GM12878 (cell line): ENCODE results near the gene KIFAP3. TPM values are rescaled to one million over a fixed set of nuclear protein-coding genes. Genes with fewer than 3 reads are reported as not detected.
A peak's percentile ranks its signal among the peaks of the same experiment; 100 is the strongest.

Experiments
- ATAC-seq: fragments of 200-7000 bp; cut with Tn5 transposase; 3 replicates; pipeline ENCODE4 v1.9.1; 2020; ENCODE audit warnings: mild to moderate bottlenecking, moderate library complexity
- BruUV-seq: library from RNA; stranded (reverse); fragments of 400-500 nt; replicated peaks from 2 replicates; lab custom pipeline; 2021; lab: Mats Ljungman, UMichigan
- CTCF ChIA-PET: fragments of 300-600 bp; sonication (Branson Sonifier 250); formaldehyde crosslinking; extraction: SDS; loops from one replicate; lab custom pipeline; 2021; ENCODE audit warnings: inconsistent platforms; lab: Yijun Ruan, JAX
- POLR2A ChIA-PET: fragments of 350-600 bp; formaldehyde crosslinking; extraction: SDS; loops from one replicate; lab custom pipeline; 2021; ENCODE audit warnings: inconsistent platforms; lab: Charles Lee
- RAD21 ChIA-PET: fragments of 300-600 bp; sonication (Branson Sonifier 250); formaldehyde crosslinking; loops from one replicate; lab custom pipeline; 2023; ENCODE audit warnings: antibody characterized with exemption; ENCODE audit not compliant: unreplicated experiment; lab: Charles Lee
- SMC1A ChIA-PET: fragments of 300-600 bp; sonication (Branson Sonifier 250); formaldehyde crosslinking; loops from one replicate; lab custom pipeline; 2023; ENCODE audit not compliant: unreplicated experiment, uncharacterized antibody; lab: Charles Lee
- DNase-seq: peaks from one replicate; pipeline ENCODE4 v3.0.0-alpha.2; 2011; ENCODE audit warnings: low read depth, low spot score
- FAIRE-seq: peaks from 3 replicates; lab custom pipeline; 2011; peaks lifted over from hg19 to GRCh38; lab: Jason Lieb, UNC
- H2AFZ ChIP-seq: 2 replicates; pipeline ENCODE4 v1.6.0; 2011; ENCODE audit warnings: low read depth, low read length, control low read depth; ENCODE audit not compliant: control insufficient read depth
- H3K27ac ChIP-seq: 2 replicates; pipeline ENCODE4 v1.5.1; 2011; ENCODE audit warnings: control low read depth; ENCODE audit not compliant: control insufficient read depth, insufficient read depth
- H3K27me3 ChIP-seq, 2 experiments: replicated peaks in 1 of 2; 2 replicates each; pipeline versions ENCODE4 v1.6.0 to v1.6.1; 2011; ENCODE audit warnings: low read length in 1 of 2; ENCODE audit not compliant: control insufficient read depth in 2 of 2, insufficient read depth in 2 of 2
- H3K36me3 ChIP-seq, 2 experiments: 2 replicates each; pipeline ENCODE4 v1.5.1; 2011; ENCODE audit warnings: low read length in 1 of 2; ENCODE audit not compliant: control insufficient read depth in 2 of 2, insufficient read depth in 2 of 2
- H3K4me1 ChIP-seq: 2 replicates; pipeline ENCODE4 v1.6.1; 2011; ENCODE audit warnings: mild to moderate bottlenecking, low read length, moderate library complexity, mixed read lengths; ENCODE audit not compliant: control insufficient read depth, insufficient read depth
- H3K4me2 ChIP-seq: 2 replicates; pipeline ENCODE4 v1.6.0; 2011; ENCODE audit warnings: control low read depth; ENCODE audit not compliant: control insufficient read depth, insufficient read depth
- H3K4me3 ChIP-seq: fragments of 200-600 bp; sonication (generic); 2 replicates; pipeline ENCODE4 v1.5.1; 2016
- H3K79me2 ChIP-seq: 2 replicates; pipeline ENCODE4 v1.6.0; 2011; ENCODE audit warnings: low read length; ENCODE audit not compliant: control insufficient read depth, insufficient read depth
- H3K9ac ChIP-seq: 2 replicates; pipeline ENCODE4 v1.8.0; 2011; ENCODE audit warnings: low read length, control low read depth, mixed read lengths; ENCODE audit not compliant: control insufficient read depth, insufficient read depth
- H3K9me3 ChIP-seq: replicated peaks from 3 replicates; pipeline ENCODE4 v1.5.1; 2011; ENCODE audit warnings: mild to moderate bottlenecking, low read length; ENCODE audit not compliant: control insufficient read depth, insufficient read depth
- H4K20me1 ChIP-seq: 2 replicates; pipeline ENCODE4 v1.6.0; 2011; ENCODE audit not compliant: control insufficient read depth, insufficient read depth
- CHD2 ChIP-seq: IDR thresholded peaks from 2 replicates; pipeline ENCODE4 v1.6.1; 2011; ENCODE audit warnings: low read depth, low read length, improper control_type of control experiment, borderline replicate concordance
- EZH2 ChIP-seq: IDR thresholded peaks from 2 replicates; pipeline ENCODE4 v1.6.1; 2012; ENCODE audit warnings: low read depth, mild to moderate bottlenecking, control low read depth, inconsistent platforms, low read length, borderline replicate concordance; ENCODE audit not compliant: control insufficient read depth
- FOS ChIP-seq: IDR thresholded peaks from 3 replicates; pipeline ENCODE4 v1.6.1; 2011; ENCODE audit warnings: borderline replicate concordance; ENCODE audit not compliant: insufficient read length; ENCODE audit errors: extremely low read depth
- IRF4 ChIP-seq: IDR thresholded peaks from 2 replicates; pipeline ENCODE4 v1.6.1; 2011; ENCODE audit warnings: low read depth, low read length
- JUNB ChIP-seq: IDR thresholded peaks from 2 replicates; pipeline ENCODE4 v1.6.1; 2016; ENCODE audit warnings: antibody characterized with exemption, mild to moderate bottlenecking
- PAX8 ChIP-seq: fragments of 450-650 bp; IDR thresholded peaks from 2 replicates; pipeline ENCODE4 v1.6.1; 2017; ENCODE audit warnings: mild to moderate bottlenecking, moderate library complexity
- POLR2A ChIP-seq: IDR thresholded peaks from 2 replicates; pipeline ENCODE4 v1.6.1; 2011; ENCODE audit warnings: low read depth, mild to moderate bottlenecking, low read length
- POLR2AphosphoS2 ChIP-seq: IDR thresholded peaks from 2 replicates; pipeline ENCODE4 v1.6.1; 2011; ENCODE audit warnings: low read depth, mild to moderate bottlenecking, low read length, improper control_type of control experiment, moderate library complexity
- RB1 ChIP-seq: fragments of 450-650 bp; formaldehyde crosslinking; IDR thresholded peaks from 2 replicates; pipeline ENCODE4 v1.6.1; 2017; ENCODE audit warnings: mild to moderate bottlenecking, borderline replicate concordance
- RBBP5 ChIP-seq: fragments of 200-600 bp; sonication (generic); conservative IDR thresholded peaks from 2 replicates; pipeline ENCODE4 v1.6.1; 2016
- TBL1XR1 ChIP-seq: IDR thresholded peaks from 2 replicates; pipeline ENCODE4 v1.6.1; 2012; ENCODE audit warnings: low read depth, low read length, improper control_type of control experiment
- YBX1 ChIP-seq: fragments of 450-650 bp; IDR thresholded peaks from 2 replicates; pipeline ENCODE4 v1.6.1; 2016; ENCODE audit warnings: antibody characterized with exemption
- WGBS: methylation state at CpG from one replicate; pipeline ENCODE4 v1.1.6; 2016; ENCODE audit warnings: low lambda C conversion rate; ENCODE audit not compliant: insufficient replicate concordance, insufficient coverage; ENCODE audit errors: missing lambda C conversion rate; 5-methylcytosine and 5-hydroxymethylcytosine counted together
- in situ Hi-C: fragments of 300-500 bp; cut with MboI; formaldehyde crosslinking; loops from 9 replicates; pipeline ENCODE4 v1.14.3; 2018; ENCODE audit warnings: mixed read lengths
- intact Hi-C: fragments of 100-400 bp; cut with micrococcal nuclease; formaldehyde crosslinking; loops from one replicate; pipeline ENCODE4 v1.14.2; 2022; ENCODE audit not compliant: unreplicated experiment
- polyA plus RNA-seq, 11 experiments: library from polyadenylated mRNA; depleted of rRNA in 4 of 11; unstranded in 6 of 11; stranded (reverse) in 5 of 11; fragments of >200 nt; fragmentation: Nextera tagmentation in 4 of 11; fragmentation: Illumina TruSeq in 1 of 11; extraction: Ambion mirVana in 4 of 11; extraction: Trizol in 1 of 11; gene quantifications; 1 replicate in 1 of 11; 2 replicates in 10 of 11; pipeline versions ENCODE4 v1.2.1 to v1.2.3, GENCODE V29; 2011 to 2016; ENCODE audit warnings: inconsistent platforms in 2 of 11, missing spikeins in 2 of 11, low read depth in 1 of 11
- total RNA-seq, 4 experiments: library from RNA; depleted of rRNA in 3 of 4; stranded (reverse); fragments of >200 nt in 3 of 4; fragmentation: Illumina TruSeq in 1 of 4; extraction: Trizol in 1 of 4; gene quantifications; 2 replicates each; pipeline versions ENCODE4 v1.2.1 to v1.2.3, GENCODE V29; 2013 to 2021
- TF ChIP-seq, protein P1 (sequence below): fragments of 450-650 bp; IDR thresholded peaks from 2 replicates; pipeline ENCODE4 v1.6.1; 2018; ENCODE audit warnings: mild to moderate bottlenecking, low read depth, moderate library complexity; ENCODE audit not compliant: partially characterized antibody
- TF ChIP-seq, protein P2 (sequence below): fragments of 450-650 bp; conservative IDR thresholded peaks from 2 replicates; pipeline ENCODE4 v1.6.1; 2017; ENCODE audit warnings: mild to moderate bottlenecking, moderate library complexity
- TF ChIP-seq, protein P3 (sequence below): fragments of 150-350 bp; IDR thresholded peaks from 2 replicates; pipeline ENCODE4 v1.6.1; 2016; ENCODE audit warnings: low read depth, low read length

KIFAP3 gene
- total and polyA plus RNA-seq, 10 of the 15 experiments (the other 5 are each of a cell fraction or from before 2014, with no cell fraction given), result 13.7 to 100 (median 18.9) TPM

DNA sequence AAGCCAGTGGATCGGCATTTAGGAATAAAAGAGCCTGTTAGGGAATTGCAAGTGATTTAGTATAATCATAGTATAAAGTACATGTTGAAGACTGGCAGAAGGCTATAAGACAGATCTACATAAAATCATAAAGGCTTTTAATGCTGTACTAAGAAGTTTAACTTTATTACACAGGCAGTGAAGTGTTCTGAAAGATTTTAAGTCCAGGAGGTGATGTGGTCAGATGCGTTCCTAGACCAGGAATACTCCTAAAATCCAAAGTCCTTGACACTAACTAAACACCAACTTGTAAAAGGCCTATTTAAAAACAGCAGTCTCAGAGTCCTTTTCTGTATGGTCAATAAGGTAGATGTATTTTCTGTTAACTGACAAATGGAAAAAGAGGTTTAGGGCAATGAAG lies 57.0 kb downstream of the KIFAP3 start:
- ChIA-PET POLR2A (no interaction called here), CTCF (no interaction called here), SMC1A (interaction anchor here (0.9 to 2.0 kb wide), 3 partner anchors 15 to 49 kb away, joined by 3 to 9 read pairs (median 3); no protein-coding TSS in a partner anchor), RAD21 (no interaction called here)
- no peaks in the 10 kb centered on the region; a peak in 1 of 4 replicates for H3K36me3 ChIP-seq
- H3K9me3 ChIP-seq, result no peaks in the 10 kb centered on the region; the same call in 2 of the 3 replicates
- intact Hi-C loops (no loop called here), in situ Hi-C loops (no loop called here)
- H4K20me1 ChIP-seq, result no peaks in the 10 kb centered on the region
- WGBS, result 93% methylated on average over 2 of the region's 2 CpGs
- H3K27ac ChIP-seq, result no peak overlapping the region
- H2AFZ ChIP-seq, result no peak overlapping the region
- no peak overlapping the region for H3K9ac ChIP-seq
- DNase-seq (no peak), ATAC-seq (no peak), FAIRE-seq (peak; percentile 23)
- no peak for TF ChIP-seq EZH2
- no peak for TF ChIP-seq FOS
- TF ChIP-seq RB1, result no peak
- TF ChIP-seq JUNB, result no peak
- no peak for TF ChIP-seq YBX1
- TF ChIP-seq, protein P1, sequence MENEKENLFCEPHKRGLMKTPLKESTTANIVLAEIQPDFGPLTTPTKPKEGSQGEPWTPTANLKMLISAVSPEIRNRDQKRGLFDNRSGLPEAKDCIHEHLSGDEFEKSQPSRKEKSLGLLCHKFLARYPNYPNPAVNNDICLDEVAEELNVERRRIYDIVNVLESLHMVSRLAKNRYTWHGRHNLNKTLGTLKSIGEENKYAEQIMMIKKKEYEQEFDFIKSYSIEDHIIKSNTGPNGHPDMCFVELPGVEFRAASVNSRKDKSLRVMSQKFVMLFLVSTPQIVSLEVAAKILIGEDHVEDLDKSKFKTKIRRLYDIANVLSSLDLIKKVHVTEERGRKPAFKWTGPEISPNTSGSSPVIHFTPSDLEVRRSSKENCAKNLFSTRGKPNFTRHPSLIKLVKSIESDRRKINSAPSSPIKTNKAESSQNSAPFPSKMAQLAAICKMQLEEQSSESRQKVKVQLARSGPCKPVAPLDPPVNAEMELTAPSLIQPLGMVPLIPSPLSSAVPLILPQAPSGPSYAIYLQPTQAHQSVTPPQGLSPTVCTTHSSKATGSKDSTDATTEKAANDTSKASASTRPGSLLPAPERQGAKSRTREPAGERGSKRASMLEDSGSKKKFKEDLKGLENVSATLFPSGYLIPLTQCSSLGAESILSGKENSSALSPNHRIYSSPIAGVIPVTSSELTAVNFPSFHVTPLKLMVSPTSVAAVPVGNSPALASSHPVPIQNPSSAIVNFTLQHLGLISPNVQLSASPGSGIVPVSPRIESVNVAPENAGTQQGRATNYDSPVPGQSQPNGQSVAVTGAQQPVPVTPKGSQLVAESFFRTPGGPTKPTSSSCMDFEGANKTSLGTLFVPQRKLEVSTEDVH, result no peak
- TF ChIP-seq IRF4, result no peak
- no peak for TF ChIP-seq PAX8
- TF ChIP-seq, protein P2, sequence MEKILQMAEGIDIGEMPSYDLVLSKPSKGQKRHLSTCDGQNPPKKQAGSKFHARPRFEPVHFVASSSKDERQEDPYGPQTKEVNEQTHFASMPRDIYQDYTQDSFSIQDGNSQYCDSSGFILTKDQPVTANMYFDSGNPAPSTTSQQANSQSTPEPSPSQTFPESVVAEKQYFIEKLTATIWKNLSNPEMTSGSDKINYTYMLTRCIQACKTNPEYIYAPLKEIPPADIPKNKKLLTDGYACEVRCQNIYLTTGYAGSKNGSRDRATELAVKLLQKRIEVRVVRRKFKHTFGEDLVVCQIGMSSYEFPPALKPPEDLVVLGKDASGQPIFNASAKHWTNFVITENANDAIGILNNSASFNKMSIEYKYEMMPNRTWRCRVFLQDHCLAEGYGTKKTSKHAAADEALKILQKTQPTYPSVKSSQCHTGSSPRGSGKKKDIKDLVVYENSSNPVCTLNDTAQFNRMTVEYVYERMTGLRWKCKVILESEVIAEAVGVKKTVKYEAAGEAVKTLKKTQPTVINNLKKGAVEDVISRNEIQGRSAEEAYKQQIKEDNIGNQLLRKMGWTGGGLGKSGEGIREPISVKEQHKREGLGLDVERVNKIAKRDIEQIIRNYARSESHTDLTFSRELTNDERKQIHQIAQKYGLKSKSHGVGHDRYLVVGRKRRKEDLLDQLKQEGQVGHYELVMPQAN, result no peak
- no peak for TF ChIP-seq RBBP5
- no peak for TF ChIP-seq POLR2A
- no peak for TF ChIP-seq TBL1XR1
- TF ChIP-seq, protein P3, sequence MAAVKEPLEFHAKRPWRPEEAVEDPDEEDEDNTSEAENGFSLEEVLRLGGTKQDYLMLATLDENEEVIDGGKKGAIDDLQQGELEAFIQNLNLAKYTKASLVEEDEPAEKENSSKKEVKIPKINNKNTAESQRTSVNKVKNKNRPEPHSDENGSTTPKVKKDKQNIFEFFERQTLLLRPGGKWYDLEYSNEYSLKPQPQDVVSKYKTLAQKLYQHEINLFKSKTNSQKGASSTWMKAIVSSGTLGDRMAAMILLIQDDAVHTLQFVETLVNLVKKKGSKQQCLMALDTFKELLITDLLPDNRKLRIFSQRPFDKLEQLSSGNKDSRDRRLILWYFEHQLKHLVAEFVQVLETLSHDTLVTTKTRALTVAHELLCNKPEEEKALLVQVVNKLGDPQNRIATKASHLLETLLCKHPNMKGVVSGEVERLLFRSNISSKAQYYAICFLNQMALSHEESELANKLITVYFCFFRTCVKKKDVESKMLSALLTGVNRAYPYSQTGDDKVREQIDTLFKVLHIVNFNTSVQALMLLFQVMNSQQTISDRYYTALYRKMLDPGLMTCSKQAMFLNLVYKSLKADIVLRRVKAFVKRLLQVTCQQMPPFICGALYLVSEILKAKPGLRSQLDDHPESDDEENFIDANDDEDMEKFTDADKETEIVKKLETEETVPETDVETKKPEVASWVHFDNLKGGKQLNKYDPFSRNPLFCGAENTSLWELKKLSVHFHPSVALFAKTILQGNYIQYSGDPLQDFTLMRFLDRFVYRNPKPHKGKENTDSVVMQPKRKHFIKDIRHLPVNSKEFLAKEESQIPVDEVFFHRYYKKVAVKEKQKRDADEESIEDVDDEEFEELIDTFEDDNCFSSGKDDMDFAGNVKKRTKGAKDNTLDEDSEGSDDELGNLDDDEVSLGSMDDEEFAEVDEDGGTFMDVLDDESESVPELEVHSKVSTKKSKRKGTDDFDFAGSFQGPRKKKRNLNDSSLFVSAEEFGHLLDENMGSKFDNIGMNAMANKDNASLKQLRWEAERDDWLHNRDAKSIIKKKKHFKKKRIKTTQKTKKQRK, result no peak
- no peak for TF ChIP-seq CHD2
- TF ChIP-seq POLR2AphosphoS2, result no peak
- no TSS peak for BruUV-seq
- H3K4me1 ChIP-seq, result no peaks in the 10 kb centered on the region
- H3K79me2 ChIP-seq, result no peaks in the 10 kb centered on the region
- H3K27me3 ChIP-seq, result no peaks in the 10 kb centered on the region
- no peak overlapping the region for H3K4me2 ChIP-seq
- H3K4me3 ChIP-seq, result no peak overlapping the region
